Mesenchymal stem cell (in vitro differentiated cells and primary cell): ENCODE results near the gene ZNF485.

Experiments used
- DNase-seq: peaks from one replicate; pipeline ENCODE4 v3.0.0-alpha.2; 2013
- H2AFZ ChIP-seq: one replicate; pipeline ENCODE4 v1.6.1; 2013; ENCODE audit warnings: low read depth, mild to moderate bottlenecking, control low read depth, inconsistent platforms, low read length, moderate library complexity
- H2AK5ac ChIP-seq: 2 replicates; pipeline ENCODE4 v1.6.1; 2013; ENCODE audit warnings: low read length, moderate library complexity, mild to moderate bottlenecking, inconsistent platforms; ENCODE audit not compliant: severe bottlenecking
- H2BK120ac ChIP-seq: one replicate; pipeline ENCODE4 v1.6.1; 2013; ENCODE audit warnings: low read depth, mild to moderate bottlenecking, inconsistent platforms, low read length, moderate library complexity
- H2BK12ac ChIP-seq, 2 experiments: one replicate each; pipeline ENCODE4 v1.6.1; 2013; ENCODE audit warnings: inconsistent platforms in 2 of 2, low read length in 2 of 2, mild to moderate bottlenecking in 2 of 2, moderate library complexity in 2 of 2, control low read depth in 1 of 2
- H2BK15ac ChIP-seq: one replicate; pipeline ENCODE4 v1.6.1; 2013; ENCODE audit warnings: mild to moderate bottlenecking, low read depth, inconsistent platforms; ENCODE audit not compliant: poor library complexity, severe bottlenecking
- H2BK5ac ChIP-seq: 2 replicates; pipeline ENCODE4 v1.6.1; 2013; ENCODE audit warnings: low read depth, mild to moderate bottlenecking, low read length, control low read depth, inconsistent platforms; ENCODE audit not compliant: poor library complexity, severe bottlenecking
- H3K14ac ChIP-seq, 2 experiments: one replicate each; pipeline ENCODE4 v1.6.1; 2013; ENCODE audit warnings: inconsistent platforms in 2 of 2, low read length in 2 of 2, control low read depth in 1 of 2, mild to moderate bottlenecking in 1 of 2, moderate library complexity in 1 of 2
- H3K18ac ChIP-seq, 2 experiments: one replicate each; pipeline ENCODE4 v1.6.1; 2013; ENCODE audit warnings: inconsistent platforms in 2 of 2, low read length in 2 of 2, control low read depth in 1 of 2, low read depth in 1 of 2, mild to moderate bottlenecking in 1 of 2
- H3K23ac ChIP-seq, 2 experiments: one replicate each; pipeline ENCODE4 v1.6.1; 2013; ENCODE audit warnings: inconsistent platforms in 2 of 2, low read length in 2 of 2, mild to moderate bottlenecking in 2 of 2, moderate library complexity in 2 of 2, control low read depth in 1 of 2
- H3K27ac ChIP-seq: 2 replicates; pipeline ENCODE4 v1.5.1; 2013; ENCODE audit warnings: mild to moderate bottlenecking, moderate library complexity, low read length, control low read depth, inconsistent platforms; ENCODE audit not compliant: poor library complexity, severe bottlenecking
- H3K27me3 ChIP-seq, 2 experiments: 2 replicates each; pipeline versions ENCODE4 v1.6.1 to v1.7.0; 2013; ENCODE audit warnings: low read length in 2 of 2, mild to moderate bottlenecking in 2 of 2, moderate library complexity in 2 of 2, control low read depth in 1 of 2, inconsistent platforms in 1 of 2; ENCODE audit not compliant: control insufficient read depth in 1 of 2, insufficient read depth in 1 of 2
- H3K36me3 ChIP-seq, 2 experiments: 2 replicates each; pipeline versions ENCODE4 v1.6.1 to v1.7.0; 2013; ENCODE audit warnings: low read length in 2 of 2, control low read depth in 1 of 2, inconsistent platforms in 1 of 2, low read depth in 1 of 2, mild to moderate bottlenecking in 1 of 2; ENCODE audit not compliant: insufficient read depth in 2 of 2, control insufficient read depth in 1 of 2
- H3K4ac ChIP-seq, 2 experiments: one replicate each; pipeline ENCODE4 v1.6.1; 2013; ENCODE audit warnings: inconsistent platforms in 2 of 2, low read length in 2 of 2, mild to moderate bottlenecking in 2 of 2, moderate library complexity in 2 of 2, control low read depth in 1 of 2, low read depth in 1 of 2
- H3K4me1 ChIP-seq: 2 replicates; pipeline ENCODE4 v1.6.1; 2013; ENCODE audit warnings: low read depth, low read length, control low read depth; ENCODE audit not compliant: control insufficient read depth, insufficient read depth
- H3K4me2 ChIP-seq: 2 replicates; pipeline ENCODE4 v1.6.1; 2013; ENCODE audit warnings: low read length, mild to moderate bottlenecking, inconsistent platforms; ENCODE audit not compliant: poor library complexity, severe bottlenecking
- H3K4me3 ChIP-seq, 2 experiments: 2 replicates each; pipeline versions ENCODE4 v1.5.1 to v1.7.0; 2013; ENCODE audit warnings: low read length in 2 of 2, mild to moderate bottlenecking in 2 of 2, control low read depth in 1 of 2, low read depth in 1 of 2; ENCODE audit not compliant: insufficient read depth in 1 of 2
- H3K79me1 ChIP-seq: replicated peaks from 2 replicates; pipeline ENCODE4 v1.6.1; 2013; ENCODE audit warnings: mild to moderate bottlenecking, control low read depth, low read length, inconsistent platforms; ENCODE audit not compliant: poor library complexity, severe bottlenecking
- H3K9ac ChIP-seq: 2 replicates; pipeline ENCODE4 v1.7.0; 2013; ENCODE audit warnings: mild to moderate bottlenecking, low read length, moderate library complexity
- H3K9me3 ChIP-seq: 2 replicates; pipeline ENCODE4 v1.7.0; 2013; ENCODE audit warnings: mild to moderate bottlenecking, low read length; ENCODE audit not compliant: control insufficient read depth
- H4K8ac ChIP-seq: one replicate; pipeline ENCODE4 v1.6.1; 2013; ENCODE audit warnings: inconsistent platforms, mild to moderate bottlenecking, low read length, moderate library complexity
- H4K91ac ChIP-seq: one replicate; pipeline ENCODE4 v1.6.1; 2013; ENCODE audit warnings: mild to moderate bottlenecking, low read length, inconsistent platforms
- WGBS: methylation state at CpG from one replicate; pipeline ENCODE4 v1.1.7; 2013; ENCODE audit warnings: mixed read lengths; 5-methylcytosine and 5-hydroxymethylcytosine counted together

Gene ZNF485

GRCh38 chr10:43649185-43649523, 42.9 kb downstream of the ZNF485 start:
- H4K91ac ChIP-seq = peak overlapping the region; percentile 71
- H3K9me3 ChIP-seq = peaks cover 33% of the 10 kb centered on the region
- peak overlapping the region; percentile 90 for H3K4me2 ChIP-seq
- peaks cover 9 to 26% of the 10 kb centered on the region in 2 experiments for H3K36me3 ChIP-seq
- peak overlapping the region in 1 of 2 experiments; percentile 79 for H3K14ac ChIP-seq
- H3K4me1 ChIP-seq = peaks cover 4% of the 10 kb centered on the region
- H3K23ac ChIP-seq = peak overlapping the region in 1 of 2 experiments; percentile 64
- no peaks in the 10 kb centered on the region for H3K27me3 ChIP-seq
- no peak for DNase-seq
- H2BK15ac ChIP-seq = peak overlapping the region; percentile 73
- peak overlapping the region; percentile 98 for H2AFZ ChIP-seq
- WGBS = 29% methylated on average over 13 of the region's 14 CpGs
- no peak overlapping the region for H2BK120ac ChIP-seq
- peak overlapping the region; percentile 90 for H3K9ac ChIP-seq
- peak overlapping the region; percentile 73 to 96 for H3K18ac ChIP-seq
- peak overlapping the region; percentile 46 to 88 for H3K4ac ChIP-seq
- H2BK5ac ChIP-seq = no peak overlapping the region
- H3K4me3 ChIP-seq = peak overlapping the region; percentile 70 to 90
- no peak overlapping the region for H2AK5ac ChIP-seq
- no peak overlapping the region for H2BK12ac ChIP-seq
- H3K79me1 ChIP-seq = peaks cover 22% of the 10 kb centered on the region
- H4K8ac ChIP-seq = peak overlapping the region; percentile 74
- H3K27ac ChIP-seq = no peak overlapping the region

GRCh38 chr10:43653746-43654145, 47.5 kb downstream of the ZNF485 start:
- no peak overlapping the region for H4K91ac ChIP-seq
- no peak overlapping the region for H2BK5ac ChIP-seq
- H3K14ac ChIP-seq = no peak overlapping the region
- H3K4me3 ChIP-seq = no peak overlapping the region
- no peak overlapping the region for H3K23ac ChIP-seq
- no peak overlapping the region for H3K4me2 ChIP-seq
- H2BK12ac ChIP-seq = no peak overlapping the region
- H3K27me3 ChIP-seq = no peaks in the 10 kb centered on the region
- no peak overlapping the region for H2AK5ac ChIP-seq
- no peak overlapping the region for H3K18ac ChIP-seq
- H3K9ac ChIP-seq = no peak overlapping the region
- H4K8ac ChIP-seq = no peak overlapping the region
- no peak overlapping the region for H2AFZ ChIP-seq
- peaks cover 4% of the 10 kb centered on the region for H3K4me1 ChIP-seq
- no peaks in the 10 kb centered on the region for H3K36me3 ChIP-seq
- no peak overlapping the region for H3K27ac ChIP-seq
- H3K79me1 ChIP-seq = no peaks in the 10 kb centered on the region
- 57% methylated on average over 2 of the region's 2 CpGs for WGBS
- H2BK15ac ChIP-seq = no peak overlapping the region
- H3K9me3 ChIP-seq = no peaks in the 10 kb centered on the region
- no peak overlapping the region for H2BK120ac ChIP-seq
- DNase-seq = no peak
- no peak overlapping the region for H3K4ac ChIP-seq

- Histone ChIP-seq H2AFZ (no peak overlapping the region), H4K8ac (no peak overlapping the region)
These were observed 49.1 kb downstream of the ZNF485 start for GRCh38 chr10:43655311-43655710.

GRCh38 chr10:43658227-43658626, 52.0 kb downstream of the ZNF485 start:
- no peak overlapping the region for H3K18ac ChIP-seq
- no peak overlapping the region for H3K14ac ChIP-seq
- no peak overlapping the region for H3K27ac ChIP-seq
- no peak overlapping the region for H3K4ac ChIP-seq
- no peak overlapping the region for H3K9ac ChIP-seq
- H2AFZ ChIP-seq = no peak overlapping the region
- no peak overlapping the region for H4K91ac ChIP-seq
- H2BK5ac ChIP-seq = no peak overlapping the region
- H2BK120ac ChIP-seq = no peak overlapping the region
- H3K23ac ChIP-seq = no peak overlapping the region
- H2BK12ac ChIP-seq = no peak overlapping the region
- H3K36me3 ChIP-seq = no peaks in the 10 kb centered on the region
- H2AK5ac ChIP-seq = no peak overlapping the region
- no peak for DNase-seq
- H2BK15ac ChIP-seq = no peak overlapping the region
- no peak overlapping the region for H3K4me3 ChIP-seq
- H3K4me2 ChIP-seq = no peak overlapping the region
- H3K4me1 ChIP-seq = peaks cover 2% of the 10 kb centered on the region
- H3K79me1 ChIP-seq = no peaks in the 10 kb centered on the region
- no peaks in the 10 kb centered on the region for H3K27me3 ChIP-seq
- 91% methylated on average over 8 of the region's 8 CpGs for WGBS
- H4K8ac ChIP-seq = no peak overlapping the region
- H3K9me3 ChIP-seq = no peaks in the 10 kb centered on the region

More at GRCh38 chr10:43655311-43655710, 49.1 kb downstream of the ZNF485 start:
- Histone ChIP-seq H2BK15ac (no peak overlapping the region), H2AK5ac (no peak overlapping the region), H3K23ac (no peak overlapping the region), H3K36me3 (no peaks in the 10 kb centered on the region), H3K4me3 (no peak overlapping the region), H3K27ac (no peak overlapping the region), H3K4me1 (peaks cover 2% of the 10 kb centered on the region), H3K79me1 (no peaks in the 10 kb centered on the region), H3K9me3 (no peaks in the 10 kb centered on the region), H3K9ac (no peak overlapping the region), H3K27me3 (no peaks in the 10 kb centered on the region), H3K14ac (no peak overlapping the region), H2BK120ac (no peak overlapping the region), H3K4me2 (no peak overlapping the region), H4K91ac (no peak overlapping the region), H2BK5ac (no peak overlapping the region), H3K4ac (no peak overlapping the region), H2BK12ac (no peak overlapping the region), H3K18ac (no peak overlapping the region)
- WGBS = 77% methylated on average over 8 of the region's 8 CpGs
- no peak for DNase-seq
